Activated naive CD4-positive, alpha-beta T cell treated with anti-CD3 and anti-CD28 coated beads, Interleukin-2, amount 10 ng/mL, durations not matched to agents 7 days and 5 days (primary cell): ENCODE data around the gene POPDC2.
"Not testable (repeated sequence)": the region's sequence is repeated elsewhere in the genome, so short reads cannot be mapped to it uniquely, and the experiment has no call there.

ENCODE experiments used
- CTCF ChIA-PET: fragments of 350-600 bp; sonication (Branson Sonifier 250); formaldehyde crosslinking; loops from one replicate; lab custom pipeline; 2021; ENCODE audit warnings: antibody characterized with exemption; lab: Charles Lee
- DNase-seq: peaks from one replicate; pipeline ENCODE4 v3.0.0-alpha.2; 2020
- H3K27ac Mint-ChIP-seq: one replicate; pipeline ENCODE4 v1.8.0; 2021; ENCODE audit warnings: mild to moderate bottlenecking, moderate library complexity, mixed read lengths
- H3K27me3 Mint-ChIP-seq: one replicate; pipeline ENCODE4 v1.8.0; 2021; ENCODE audit warnings: mild to moderate bottlenecking, mixed read lengths
- H3K36me3 Mint-ChIP-seq: one replicate; pipeline ENCODE4 v1.8.0; 2021; ENCODE audit warnings: mixed read lengths
- H3K4me1 Mint-ChIP-seq: one replicate; pipeline ENCODE4 v1.8.0; 2021; ENCODE audit warnings: mixed read lengths
- H3K4me3 Mint-ChIP-seq: one replicate; pipeline ENCODE4 v1.8.0; 2021; ENCODE audit warnings: mild to moderate bottlenecking, moderate library complexity, mixed read lengths
- H3K9me3 Mint-ChIP-seq: one replicate; pipeline ENCODE4 v1.8.0; 2021; ENCODE audit warnings: mixed read lengths

The POPDC2 gene

DNA sequence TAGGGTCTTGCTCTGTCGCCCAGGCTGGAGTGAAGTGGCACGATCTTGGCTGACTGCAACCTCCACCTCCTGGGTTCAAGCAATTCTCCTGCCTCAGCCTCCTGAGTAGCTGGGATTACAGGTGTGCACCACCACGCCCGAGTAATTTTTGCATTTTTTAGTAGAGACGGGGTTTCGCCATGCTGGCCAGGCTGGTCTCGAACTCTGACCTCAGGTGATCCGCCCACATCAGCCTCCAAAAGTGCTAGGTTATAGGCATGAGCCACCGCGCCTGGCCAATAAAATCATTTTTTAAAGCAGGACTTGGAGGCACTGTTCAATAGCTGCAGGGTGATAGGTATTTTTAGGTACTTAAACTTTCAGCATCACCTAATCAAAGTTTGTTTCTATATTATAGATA is 17.8 kb upstream of the POPDC2 start:
- Mint-ChIP-seq H3K27ac (peak overlapping the region; percentile 69), H3K4me1 (peaks cover 30% of the 10 kb centered on the region), H3K36me3 (peaks cover 20% of the 10 kb centered on the region)
- not testable (repeated sequence) for DNase-seq, H3K4me3 Mint-ChIP-seq, H3K9me3 Mint-ChIP-seq, H3K27me3 Mint-ChIP-seq
- CTCF ChIA-PET = interaction anchor here (3.5 kb wide), 1 partner anchor 77 kb away, joined by 25 read pairs; no protein-coding TSS in a partner anchor

DNA sequence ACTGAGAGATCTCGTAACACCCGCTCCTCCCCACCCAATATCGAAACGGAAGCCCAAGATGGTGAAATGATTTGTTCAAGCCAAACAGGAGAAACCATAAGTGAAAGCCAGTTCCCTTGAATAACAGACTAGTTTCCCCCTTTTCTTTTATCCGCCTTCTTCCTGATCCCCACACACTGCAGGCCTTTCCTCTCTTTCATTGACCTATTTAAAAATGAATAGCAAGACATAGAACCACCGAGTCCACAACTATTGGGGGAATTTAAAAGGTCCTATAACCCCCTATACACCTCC is 17.2 kb upstream of the POPDC2 start:
- Mint-ChIP-seq H3K27ac (peak overlapping the region; percentile 92), H3K9me3 (no peaks in the 10 kb centered on the region), H3K4me1 (peaks cover 34% of the 10 kb centered on the region), H3K27me3 (no peaks in the 10 kb centered on the region), H3K36me3 (peaks cover 26% of the 10 kb centered on the region), H3K4me3 (peak overlapping the region; percentile 95)
- CTCF ChIA-PET = interaction anchor here (2.3 kb wide), 1 partner anchor 77 kb away, joined by 7 read pairs; no protein-coding TSS in a partner anchor
- no peak for DNase-seq

DNA sequence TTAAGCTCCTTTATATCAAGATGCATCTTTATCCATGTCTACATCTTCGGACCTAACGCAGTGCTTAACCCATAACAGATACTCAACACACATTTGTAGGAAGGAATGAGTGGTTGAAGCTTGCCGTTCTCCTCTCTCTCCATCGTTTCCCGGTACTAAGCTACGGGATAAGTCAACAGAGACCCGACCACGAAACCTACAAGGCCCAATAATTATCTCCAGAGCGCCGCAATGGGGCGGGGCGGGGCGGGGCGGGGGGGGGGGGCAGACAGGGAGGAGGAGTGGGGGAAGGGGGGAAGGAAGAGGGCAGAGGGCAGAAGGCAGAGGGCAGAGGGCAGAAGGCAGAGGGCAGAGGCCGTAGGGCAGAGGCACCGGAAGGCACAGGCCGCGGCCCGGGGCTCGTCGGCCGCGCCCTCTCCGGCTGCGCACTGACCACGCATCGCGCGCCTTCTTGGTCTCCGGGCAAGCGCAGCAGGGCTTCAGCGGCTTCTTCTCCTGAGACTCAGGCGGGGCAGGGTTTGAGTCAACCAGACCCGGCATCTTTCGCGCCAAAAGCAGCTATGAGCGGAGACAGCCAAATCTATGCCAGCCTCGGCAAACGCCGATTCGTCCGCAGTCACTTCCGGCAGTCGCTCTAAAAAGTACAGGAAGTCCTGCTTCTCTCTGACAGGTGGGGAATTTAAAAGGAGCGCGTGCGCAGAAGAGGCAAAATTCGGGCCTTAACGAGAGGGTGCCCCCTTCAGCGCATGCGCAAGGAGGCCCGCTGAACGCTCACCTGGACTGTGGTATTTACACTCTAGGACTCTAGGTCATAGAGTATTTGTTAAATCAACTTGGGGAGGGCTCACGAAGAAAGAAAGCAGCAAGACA is 16.6 kb upstream of the POPDC2 start, which contains the start of gene COX17:
TSS of gene COX17 (minus strand) at position 636 of the 870 bp plus-strand sequence. CDS start at position 540, 96 bp downstream.
- H3K9me3 Mint-ChIP-seq = no peaks in the 10 kb centered on the region
- CTCF ChIA-PET = interaction anchor here (2.3 kb wide), 1 partner anchor 76 kb away, joined by 7 read pairs; no protein-coding TSS in a partner anchor
- peak; percentile 97 for DNase-seq
- peak within 1 kb of the TSS; percentile 95 for H3K4me3 Mint-ChIP-seq
- H3K27ac Mint-ChIP-seq = peak within 1 kb of the TSS; percentile 92
- peaks cover 37% of the 10 kb centered on the region for H3K4me1 Mint-ChIP-seq
- H3K27me3 Mint-ChIP-seq = no peaks in the 10 kb centered on the region
- peaks cover 30% of the 10 kb centered on the region for H3K36me3 Mint-ChIP-seq

GRCh38 chr3:119676020-119676419 is 15.6 kb upstream of the POPDC2 start:
- Mint-ChIP-seq H3K9me3 (no peaks in the 10 kb centered on the region), H3K27ac (peak overlapping the region; percentile 92), H3K36me3 (peaks cover 38% of the 10 kb centered on the region), H3K27me3 (no peaks in the 10 kb centered on the region), H3K4me3 (peak overlapping the region; percentile 95), H3K4me1 (peaks cover 38% of the 10 kb centered on the region)
- no peak for DNase-seq
- CTCF ChIA-PET = interaction anchor here (2.3 kb wide), 1 partner anchor 75 kb away, joined by 7 read pairs; no protein-coding TSS in a partner anchor

DNA sequence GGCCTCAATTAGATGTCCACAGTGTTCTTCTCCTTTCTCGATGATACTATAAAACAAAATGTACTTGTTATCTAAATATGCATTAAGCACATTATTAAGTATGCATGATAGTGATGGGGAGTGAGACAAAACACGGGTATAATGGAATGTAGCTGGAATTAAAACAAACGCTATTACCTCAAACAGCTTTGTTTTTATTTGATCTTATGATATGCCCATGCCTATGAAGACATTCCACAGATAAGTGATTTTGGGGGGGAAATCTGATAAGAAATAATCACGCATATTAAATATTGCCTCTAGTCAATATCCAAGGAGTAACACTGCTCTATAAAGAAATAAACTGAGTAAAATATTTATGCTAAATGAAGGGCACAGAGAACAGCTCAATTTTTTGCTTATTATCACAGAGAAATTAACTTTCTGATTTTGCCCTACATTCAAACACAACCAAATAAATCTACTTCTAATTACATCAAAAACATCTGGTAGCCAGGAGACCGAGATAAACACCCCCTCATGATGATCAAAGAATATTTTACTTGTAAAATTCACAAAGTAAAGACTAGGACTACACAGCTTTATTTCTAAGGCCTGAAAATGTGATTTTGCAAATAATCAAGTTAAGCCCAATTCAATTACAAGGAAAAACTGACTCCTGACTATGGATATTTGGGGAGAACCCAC is 14.9 kb upstream of the POPDC2 start:
- H3K27me3 Mint-ChIP-seq = no peaks in the 10 kb centered on the region
- H3K9me3 Mint-ChIP-seq = no peaks in the 10 kb centered on the region
- DNase-seq = no peak
- H3K4me3 Mint-ChIP-seq = peak overlapping the region; percentile 95
- H3K4me1 Mint-ChIP-seq = peaks cover 38% of the 10 kb centered on the region
- peak overlapping the region; percentile 92 for H3K27ac Mint-ChIP-seq
- peaks cover 44% of the 10 kb centered on the region for H3K36me3 Mint-ChIP-seq
- CTCF ChIA-PET = interaction anchor here (0.8 to 2.3 kb wide), 2 partner anchors 13 to 74 kb away, joined by 3 to 7 read pairs; no protein-coding TSS in a partner anchor

- Mint-ChIP-seq H3K4me3 (no peak overlapping the region), H3K27me3 (no peaks in the 10 kb centered on the region), H3K27ac (no peak overlapping the region), H3K36me3 (peaks cover 56% of the 10 kb centered on the region), H3K9me3 (no peaks in the 10 kb centered on the region), H3K4me1 (peaks cover 41% of the 10 kb centered on the region)
- CTCF ChIA-PET = no interaction called here
- no peak for DNase-seq
Observed at GRCh38 chr3:119673875-119674274, 13.5 kb upstream of the POPDC2 start.

DNA sequence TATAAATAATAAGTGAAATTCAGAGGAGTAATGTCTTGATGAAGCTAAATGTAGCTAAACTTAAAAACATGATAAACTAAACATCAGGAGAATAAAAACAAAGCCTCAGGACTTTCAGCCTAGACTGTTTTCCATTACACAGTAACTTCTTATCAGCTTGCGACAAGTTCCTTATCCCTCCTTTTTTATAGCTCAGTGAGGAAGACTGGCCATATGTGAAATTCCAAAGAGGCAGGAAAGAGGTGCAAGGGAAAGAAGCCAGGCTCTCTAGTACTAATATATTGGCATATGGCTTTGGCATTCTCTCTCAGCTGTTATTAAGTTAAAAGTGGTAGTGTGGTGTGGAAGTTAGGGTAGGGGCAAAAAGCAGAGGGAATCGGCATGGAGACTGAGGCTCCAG is 12.4 kb upstream of the POPDC2 start:
- H3K27ac Mint-ChIP-seq = no peak overlapping the region
- no peak for DNase-seq
- no peaks in the 10 kb centered on the region for H3K27me3 Mint-ChIP-seq
- H3K4me1 Mint-ChIP-seq = peaks cover 40% of the 10 kb centered on the region
- CTCF ChIA-PET = interaction anchor here (1.0 kb wide), 2 partner anchors 8 to 13 kb away, joined by 3 read pairs; no protein-coding TSS in a partner anchor
- peaks cover 57% of the 10 kb centered on the region for H3K36me3 Mint-ChIP-seq
- no peaks in the 10 kb centered on the region for H3K9me3 Mint-ChIP-seq
- H3K4me3 Mint-ChIP-seq = no peak overlapping the region

DNA sequence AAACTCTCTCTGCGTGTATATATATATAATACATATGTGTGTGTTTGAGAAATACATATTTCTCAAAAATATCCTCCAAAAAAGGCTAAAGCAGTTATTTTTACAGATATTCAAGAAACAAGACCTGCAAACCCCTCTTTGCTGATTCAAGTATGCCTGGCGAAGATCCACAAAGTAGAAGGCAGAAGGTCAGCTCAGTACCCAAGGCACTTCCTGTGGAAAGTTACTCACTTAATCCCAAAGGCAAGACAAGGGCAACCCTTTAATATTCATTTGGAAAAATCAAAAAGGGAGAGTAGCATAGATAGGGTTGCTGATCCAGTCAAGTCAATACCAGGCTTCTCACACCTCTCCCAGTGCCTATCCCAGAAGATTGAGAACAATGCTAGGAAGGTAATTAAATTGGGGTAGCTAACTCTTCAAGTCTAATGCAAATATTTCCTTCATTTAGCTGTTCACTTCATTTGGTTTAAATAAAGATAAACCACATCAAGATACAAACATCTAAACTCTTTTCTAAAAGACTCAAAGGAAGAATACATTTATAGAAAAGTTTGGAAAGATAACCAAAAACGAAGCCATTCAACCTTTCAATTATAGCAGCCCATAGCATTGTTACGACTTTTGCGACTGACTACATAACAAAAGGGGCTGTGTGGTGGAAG is 9.6 kb upstream of the POPDC2 start:
- DNase-seq = no peak
- no peaks in the 10 kb centered on the region for H3K27me3 Mint-ChIP-seq
- no peak overlapping the region for H3K4me3 Mint-ChIP-seq
- H3K9me3 Mint-ChIP-seq = no peaks in the 10 kb centered on the region
- peaks cover 60% of the 10 kb centered on the region for H3K36me3 Mint-ChIP-seq
- CTCF ChIA-PET = no interaction called here
- peaks cover 20% of the 10 kb centered on the region for H3K4me1 Mint-ChIP-seq
- H3K27ac Mint-ChIP-seq = no peak overlapping the region

DNA sequence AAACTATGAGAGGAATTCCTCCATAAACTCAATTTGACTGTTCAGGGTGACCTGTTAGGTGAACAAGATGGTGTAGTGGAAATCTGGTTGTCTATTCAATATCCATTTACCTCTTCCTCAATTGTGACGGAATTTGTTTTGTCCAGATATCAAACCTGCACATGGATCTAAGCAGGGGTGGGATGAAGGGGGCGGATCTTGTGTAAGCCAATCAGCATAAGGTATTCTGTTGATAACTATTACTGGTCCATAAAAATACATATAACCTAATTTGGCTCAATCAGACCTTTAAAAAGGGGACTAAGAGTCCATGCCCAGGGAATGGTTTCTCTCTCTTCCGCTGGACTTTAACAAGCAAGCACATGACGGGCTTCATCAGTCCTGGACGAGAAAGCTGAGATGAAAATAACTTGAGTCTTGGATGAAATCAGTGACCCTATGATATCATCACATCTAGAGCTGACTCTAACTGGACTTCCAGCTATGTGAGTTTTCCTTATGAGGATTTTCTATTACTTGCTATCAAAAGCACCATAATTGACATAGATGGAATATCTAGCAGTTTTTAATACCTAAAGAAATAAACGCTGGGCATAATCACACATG is 5.7 kb upstream of the POPDC2 start:
- Mint-ChIP-seq H3K36me3 (peaks cover 32% of the 10 kb centered on the region), H3K27ac (no peak overlapping the region), H3K27me3 (no peaks in the 10 kb centered on the region), H3K4me1 (peaks cover 5% of the 10 kb centered on the region), H3K4me3 (no peak overlapping the region), H3K9me3 (no peaks in the 10 kb centered on the region)
- CTCF ChIA-PET = no interaction called here
- no peak for DNase-seq

- no peaks in the 10 kb centered on the region for H3K27me3 Mint-ChIP-seq
- no peak overlapping the region for H3K27ac Mint-ChIP-seq
- peaks cover 3% of the 10 kb centered on the region for H3K4me1 Mint-ChIP-seq
- DNase-seq = no peak
- H3K9me3 Mint-ChIP-seq = no peaks in the 10 kb centered on the region
- peaks cover 22% of the 10 kb centered on the region for H3K36me3 Mint-ChIP-seq
- CTCF ChIA-PET = no interaction called here
- H3K4me3 Mint-ChIP-seq = no peak overlapping the region
Observed at GRCh38 chr3:119664850-119665379, 4.5 kb upstream of the POPDC2 start.

DNA sequence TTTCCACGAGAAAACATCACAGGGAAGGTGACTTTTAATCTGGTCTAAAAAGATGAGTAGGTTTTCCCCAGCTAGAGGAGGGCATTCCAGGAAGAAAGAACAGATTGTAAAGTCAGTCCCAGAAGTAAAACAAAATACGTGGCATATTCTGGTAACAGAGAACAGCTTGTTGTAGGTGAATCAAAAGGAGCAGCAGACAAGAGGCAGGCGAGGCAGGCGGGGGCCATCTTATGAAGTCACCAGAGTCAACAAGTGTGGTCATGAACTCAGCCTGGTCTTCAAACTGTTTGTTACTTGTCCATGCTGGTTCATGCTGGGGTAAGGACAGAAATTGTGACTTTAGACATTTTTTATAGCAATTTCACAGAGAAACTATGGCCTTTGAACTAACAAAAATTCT is 4.0 kb upstream of the POPDC2 start:
- Mint-ChIP-seq H3K4me1 (peaks cover 5% of the 10 kb centered on the region), H3K27ac (no peak overlapping the region), H3K4me3 (no peak overlapping the region), H3K9me3 (no peaks in the 10 kb centered on the region), H3K36me3 (peaks cover 18% of the 10 kb centered on the region), H3K27me3 (no peaks in the 10 kb centered on the region)
- no peak for DNase-seq
- CTCF ChIA-PET = no interaction called here

DNA sequence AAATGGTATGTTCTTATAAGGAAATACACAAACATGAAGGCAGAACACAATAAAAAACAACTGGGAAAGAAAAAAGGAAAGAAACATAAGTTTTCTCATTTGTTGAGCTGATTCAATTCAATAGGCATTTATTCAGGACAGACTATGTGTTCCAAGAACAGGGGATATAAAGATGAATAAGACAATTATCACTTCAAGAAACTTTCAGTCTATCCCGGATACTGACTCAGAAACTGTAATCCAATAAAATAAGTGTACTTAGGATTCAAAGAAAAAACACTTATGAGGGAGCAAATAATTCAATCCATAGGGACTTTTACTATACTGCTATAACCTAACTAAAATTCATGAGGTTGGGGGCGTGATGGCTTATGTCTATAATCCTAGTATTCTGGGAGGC is 3.5 kb upstream of the POPDC2 start:
- DNase-seq = no peak
- H3K9me3 Mint-ChIP-seq = no peaks in the 10 kb centered on the region
- H3K4me1 Mint-ChIP-seq = peaks cover 5% of the 10 kb centered on the region
- H3K27ac Mint-ChIP-seq = no peak overlapping the region
- peaks cover 14% of the 10 kb centered on the region for H3K36me3 Mint-ChIP-seq
- CTCF ChIA-PET = no interaction called here
- no peaks in the 10 kb centered on the region for H3K27me3 Mint-ChIP-seq
- no peak overlapping the region for H3K4me3 Mint-ChIP-seq

- CTCF ChIA-PET = interaction anchor here (1.0 kb wide), 1 partner anchor 12 kb away, joined by 3 read pairs; no protein-coding TSS in a partner anchor
- H3K27me3 Mint-ChIP-seq = no peaks in the 10 kb centered on the region
- peaks cover 12% of the 10 kb centered on the region for H3K4me1 Mint-ChIP-seq
- H3K27ac Mint-ChIP-seq = peak overlapping the region; percentile 3
- no peak overlapping the region for H3K4me3 Mint-ChIP-seq
- DNase-seq = no peak
- peaks cover 13% of the 10 kb centered on the region for H3K36me3 Mint-ChIP-seq
- H3K9me3 Mint-ChIP-seq = no peaks in the 10 kb centered on the region
Observed at GRCh38 chr3:119662604-119663373, 2.4 kb upstream of the POPDC2 start.
